RWPE2 (cell line): ENCODE results near the gene IL20.
A peak's percentile ranks its signal among the peaks of the same experiment; 100 is the strongest.

Experiments used
- ATAC-seq: fragments of 200-7000 bp; cut with Tn5 transposase; 3 replicates; pipeline ENCODE4 v1.9.1; 2021; ENCODE audit warnings: low read depth
- DNase-seq: peaks from one replicate; pipeline ENCODE4 v3.0.0-alpha.2; 2020; ENCODE audit warnings: low spot score
- H3K27ac ChIP-seq: fragments of 450-650 bp; 2 replicates; pipeline ENCODE4 v1.5.1; 2017; ENCODE audit warnings: mild to moderate bottlenecking; ENCODE audit not compliant: poor library complexity, severe bottlenecking
- H3K27me3 ChIP-seq: fragments of 250-450 bp; sonication (Bioruptor Pico); 2 replicates; pipeline ENCODE4 v1.5.1; 2021; ENCODE audit warnings: mild to moderate bottlenecking, moderate library complexity; ENCODE audit not compliant: insufficient read depth, poor library complexity, severe bottlenecking
- H3K36me3 ChIP-seq: fragments of 250-450 bp; sonication (Bioruptor Pico); 2 replicates; pipeline ENCODE4 v1.5.1; 2020; ENCODE audit warnings: low read depth, mild to moderate bottlenecking, moderate library complexity
- H3K4me1 ChIP-seq: fragments of 250-450 bp; sonication (Bioruptor Pico); 2 replicates; pipeline ENCODE4 v1.5.1; 2021; ENCODE audit warnings: mild to moderate bottlenecking, moderate library complexity; ENCODE audit not compliant: insufficient read depth, poor library complexity, severe bottlenecking
- H3K4me3 ChIP-seq: fragments of 250-450 bp; sonication (Bioruptor Pico); 2 replicates; pipeline ENCODE4 v1.5.1; 2021; ENCODE audit warnings: mild to moderate bottlenecking, moderate library complexity; ENCODE audit not compliant: severe bottlenecking
- H3K9me3 ChIP-seq: fragments of 250-450 bp; sonication (Bioruptor Pico); 2 replicates; pipeline ENCODE4 v1.5.1; 2021; ENCODE audit warnings: mild to moderate bottlenecking, moderate library complexity; ENCODE audit not compliant: severe bottlenecking
- TF ChIP-seq, protein P1 (sequence below): fragments of 450-650 bp; IDR thresholded peaks from one replicate; pipeline ENCODE4 v1.5.1; 2017; ENCODE audit warnings: mild to moderate bottlenecking, moderate library complexity; ENCODE audit not compliant: poor library complexity, severe bottlenecking

IL20 gene

DNA sequence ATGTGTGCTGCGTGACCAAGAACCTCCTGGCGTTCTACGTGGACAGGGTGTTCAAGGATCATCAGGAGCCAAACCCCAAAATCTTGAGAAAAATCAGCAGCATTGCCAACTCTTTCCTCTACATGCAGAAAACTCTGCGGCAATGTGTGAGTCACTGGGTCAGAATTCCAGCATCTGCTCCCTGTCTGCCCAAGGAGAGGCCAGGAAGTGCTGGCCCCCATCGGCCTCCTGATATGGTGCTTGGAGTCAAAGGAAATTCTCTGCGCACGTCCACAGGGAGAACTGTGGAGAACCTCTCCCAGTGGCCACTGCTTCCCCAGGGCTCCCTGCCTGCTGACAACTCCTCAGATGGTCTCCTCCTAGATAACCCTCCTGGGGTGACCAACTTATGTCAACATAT lies 25.6 kb upstream of the IL20 start:
- no peak for DNase-seq

DNA sequence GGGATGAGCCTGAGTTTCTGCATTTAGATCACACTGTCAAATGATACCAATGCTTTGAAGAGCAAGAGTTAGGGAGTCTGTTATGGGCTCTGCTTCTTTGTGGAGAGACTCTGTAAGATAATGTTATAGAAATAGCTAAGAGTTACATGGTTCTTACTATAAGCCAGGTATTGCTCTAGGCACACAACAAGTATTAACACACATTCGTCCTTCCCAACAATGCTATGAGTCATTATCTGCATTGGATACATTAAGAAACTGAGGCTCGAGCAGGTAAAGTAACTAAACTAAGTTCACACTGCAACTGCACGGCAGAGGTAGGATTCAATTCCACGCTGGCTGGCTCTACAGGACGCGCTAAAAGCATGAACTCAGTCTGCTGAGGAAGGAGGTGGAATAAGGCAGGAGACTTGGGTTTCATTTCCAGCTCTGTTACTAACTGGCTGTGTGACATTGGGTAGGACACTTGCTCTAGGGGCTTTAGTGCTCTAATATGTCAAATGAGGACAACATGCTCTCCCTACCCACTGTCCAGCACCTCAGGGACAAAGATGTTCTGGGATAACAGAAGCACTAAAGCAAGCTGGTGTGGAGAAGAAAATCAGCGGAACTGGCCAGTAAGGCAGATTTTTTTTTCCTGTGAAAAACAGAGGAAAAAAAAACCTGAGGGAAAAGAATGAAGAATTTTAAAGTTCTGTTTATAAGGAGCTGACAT lies 23.7 kb upstream of the IL20 start:
- H3K36me3 ChIP-seq, result no peaks in the 10 kb centered on the region
- peaks cover 6% of the 10 kb centered on the region for H3K4me1 ChIP-seq
- no peak for DNase-seq
- H3K4me3 ChIP-seq, result no peak overlapping the region
- H3K27me3 ChIP-seq, result no peaks in the 10 kb centered on the region
- TF ChIP-seq, protein P1, sequence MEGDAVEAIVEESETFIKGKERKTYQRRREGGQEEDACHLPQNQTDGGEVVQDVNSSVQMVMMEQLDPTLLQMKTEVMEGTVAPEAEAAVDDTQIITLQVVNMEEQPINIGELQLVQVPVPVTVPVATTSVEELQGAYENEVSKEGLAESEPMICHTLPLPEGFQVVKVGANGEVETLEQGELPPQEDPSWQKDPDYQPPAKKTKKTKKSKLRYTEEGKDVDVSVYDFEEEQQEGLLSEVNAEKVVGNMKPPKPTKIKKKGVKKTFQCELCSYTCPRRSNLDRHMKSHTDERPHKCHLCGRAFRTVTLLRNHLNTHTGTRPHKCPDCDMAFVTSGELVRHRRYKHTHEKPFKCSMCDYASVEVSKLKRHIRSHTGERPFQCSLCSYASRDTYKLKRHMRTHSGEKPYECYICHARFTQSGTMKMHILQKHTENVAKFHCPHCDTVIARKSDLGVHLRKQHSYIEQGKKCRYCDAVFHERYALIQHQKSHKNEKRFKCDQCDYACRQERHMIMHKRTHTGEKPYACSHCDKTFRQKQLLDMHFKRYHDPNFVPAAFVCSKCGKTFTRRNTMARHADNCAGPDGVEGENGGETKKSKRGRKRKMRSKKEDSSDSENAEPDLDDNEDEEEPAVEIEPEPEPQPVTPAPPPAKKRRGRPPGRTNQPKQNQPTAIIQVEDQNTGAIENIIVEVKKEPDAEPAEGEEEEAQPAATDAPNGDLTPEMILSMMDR, result no peak
- H3K9me3 ChIP-seq, result no peaks in the 10 kb centered on the region
- no peak overlapping the region for H3K27ac ChIP-seq
- no peak for ATAC-seq

More for the DNA sequence above, 25.6 kb upstream of the IL20 start:
- H3K4me1 ChIP-seq, result peaks cover 6% of the 10 kb centered on the region
- H3K27me3 ChIP-seq, result no peaks in the 10 kb centered on the region
- H3K36me3 ChIP-seq, result no peaks in the 10 kb centered on the region
- H3K9me3 ChIP-seq, result no peaks in the 10 kb centered on the region
- peak; percentile 78 for ATAC-seq
- H3K27ac ChIP-seq, result no peak overlapping the region
- H3K4me3 ChIP-seq, result no peak overlapping the region
- TF ChIP-seq, protein P1, result no peak

DNA sequence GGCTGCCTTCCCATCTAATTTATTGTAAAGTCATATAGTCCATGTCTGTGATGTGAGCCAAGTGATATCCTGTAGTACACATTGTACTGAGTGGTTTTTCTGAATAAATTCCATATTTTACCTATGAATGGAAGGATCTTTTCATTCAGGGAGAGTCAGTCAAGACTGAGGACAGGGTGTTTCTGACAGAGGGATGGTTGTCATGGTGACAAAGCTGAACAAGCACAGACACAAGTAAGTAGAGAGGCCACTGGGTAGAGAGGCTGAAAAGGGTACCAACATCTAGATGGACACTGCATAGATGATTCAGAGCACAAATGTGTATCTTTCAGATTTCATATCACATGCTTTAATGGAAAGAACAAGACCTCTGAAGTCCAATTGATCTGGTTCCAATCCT lies 22.6 kb upstream of the IL20 start:
- peaks cover 8% of the 10 kb centered on the region for H3K4me1 ChIP-seq
- ATAC-seq (no peak), DNase-seq (no peak)
- H3K9me3 ChIP-seq, result no peaks in the 10 kb centered on the region
- H3K27me3 ChIP-seq, result no peaks in the 10 kb centered on the region
- no peak overlapping the region for H3K4me3 ChIP-seq
- TF ChIP-seq, protein P1, result no peak
- no peak overlapping the region for H3K27ac ChIP-seq
- no peaks in the 10 kb centered on the region for H3K36me3 ChIP-seq

DNA sequence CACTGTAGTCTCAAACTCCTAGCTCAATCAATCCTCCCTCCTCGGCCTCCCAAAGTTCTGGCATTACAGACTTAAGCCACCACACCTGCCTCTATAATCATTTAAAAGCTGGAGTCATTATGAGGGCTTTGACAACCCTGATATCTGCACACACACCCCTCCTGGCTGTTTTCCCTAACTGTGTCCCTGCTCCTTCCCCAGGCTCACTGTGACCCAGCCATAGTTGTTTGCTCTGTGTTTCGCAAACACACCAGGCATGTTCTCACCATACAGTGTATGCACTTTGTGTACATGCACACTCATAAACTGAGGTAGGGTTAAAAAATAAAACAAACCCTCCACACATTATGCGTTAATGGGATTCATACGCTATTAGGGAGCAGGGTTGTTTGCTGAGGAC lies 21.8 kb upstream of the IL20 start:
- Histone ChIP-seq H3K4me1 (peaks cover 11% of the 10 kb centered on the region), H3K27ac (no peak overlapping the region), H3K36me3 (no peaks in the 10 kb centered on the region), H3K27me3 (no peaks in the 10 kb centered on the region), H3K4me3 (no peak overlapping the region), H3K9me3 (no peaks in the 10 kb centered on the region)
- no peak for DNase-seq
- ATAC-seq, result no peak
- TF ChIP-seq, protein P1, result no peak

DNA sequence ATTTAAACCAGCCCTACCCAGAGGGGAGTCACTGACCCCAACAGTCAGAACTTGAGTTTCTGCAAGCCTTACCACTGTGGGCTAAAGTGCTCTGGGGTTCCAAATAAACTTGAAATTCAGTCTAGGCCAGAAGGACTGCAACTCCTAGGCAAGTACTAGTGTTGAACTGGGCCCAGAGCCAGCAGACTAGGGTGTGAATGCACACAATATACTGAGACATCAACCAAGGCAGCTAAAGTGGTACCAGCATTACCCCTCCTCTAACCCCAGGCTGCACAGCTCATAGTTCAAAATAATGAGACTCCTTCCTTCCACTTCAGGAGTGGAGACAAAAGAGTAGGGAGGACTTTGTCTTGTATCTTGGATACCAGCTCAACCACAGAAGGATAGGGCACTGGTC lies 18.9 kb upstream of the IL20 start:
- no peaks in the 10 kb centered on the region for H3K36me3 ChIP-seq
- H3K4me1 ChIP-seq, result peaks cover 8% of the 10 kb centered on the region
- no peak overlapping the region for H3K4me3 ChIP-seq
- no peak for ATAC-seq
- H3K9me3 ChIP-seq, result no peaks in the 10 kb centered on the region
- no peak overlapping the region for H3K27ac ChIP-seq
- TF ChIP-seq, protein P1, result no peak
- DNase-seq, result no peak
- no peaks in the 10 kb centered on the region for H3K27me3 ChIP-seq
